Adrenal gland (tissue), 5 donors: Measurements from ENCODE around the gene SMC5.

Source experiments
- CTCF ChIP-seq, 6 experiments: fragments of 450-650 bp in 4 of 6; fragments of 200-600 bp in 2 of 6; sonication (generic) in 1 of 6; IDR thresholded peaks; 1 replicate in 5 of 6; 2 replicates in 1 of 6; pipeline versions ENCODE4 v1.5.1 to v1.8.0; 2016 to 2021; ENCODE audit warnings: antibody characterized with exemption in 6 of 6, mild to moderate bottlenecking in 2 of 6, moderate library complexity in 1 of 6
- POLR2A ChIP-seq, 2 donors: fragments of 450-650 bp; IDR thresholded peaks; one replicate each; pipeline ENCODE4 v1.6.1; 2017; ENCODE audit warnings: antibody characterized with exemption in 2 of 2, mild to moderate bottlenecking in 2 of 2, moderate library complexity in 1 of 2
- donor health status: DM: no; HTN: no; CAD: no.

DNA sequence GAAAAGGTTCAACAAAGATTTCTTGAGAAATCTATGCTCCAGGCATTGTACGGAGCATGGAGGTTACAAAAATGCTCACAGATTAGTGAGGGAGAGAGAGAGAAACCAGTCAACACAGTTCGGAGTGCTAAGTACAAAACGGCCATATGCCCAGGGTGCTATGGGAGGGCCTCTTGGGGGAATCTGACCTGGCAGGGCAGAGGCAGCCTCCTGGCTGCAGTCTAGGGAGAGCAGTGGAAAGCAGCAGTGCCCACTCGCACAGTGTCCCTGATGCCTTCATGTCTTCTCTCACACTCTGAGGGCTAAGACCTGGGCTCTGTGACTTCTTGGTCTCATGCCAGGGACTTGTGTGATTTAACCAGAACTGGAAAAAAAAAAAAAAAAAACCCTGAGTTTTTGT lies 29.8 kb upstream of the SMC5 start:
- TF ChIP-seq CTCF (IDR thresholded peaks at IDR 0.05) (no peak), POLR2A (IDR thresholded peaks at IDR 0.05) (no peak)
